ENCODE data around the gene TP53BP1. TPM values are rescaled to one million over a fixed set of nuclear protein-coding genes. Genes with fewer than 3 reads are reported as not detected.

The TP53BP1 gene
- polyA plus RNA-seq, 1 donor from 2014 or later = 98.7 TPM

- no peak for TF ChIP-seq SMC3 (conservative IDR thresholded peaks at IDR 0.05; ENCODE audit: poor library complexity)
- no peak for TF ChIP-seq RAD21 (conservative IDR thresholded peaks at IDR 0.05)
- TF ChIP-seq CTCF (IDR thresholded peaks at IDR 0.05; ENCODE audit: poor library complexity, severe bottlenecking) = no peak
- TF ChIP-seq TAF1 (IDR thresholded peaks at IDR 0.05; ENCODE audit: low read depth) = no peak
- TF ChIP-seq MXI1 (conservative IDR thresholded peaks at IDR 0.05; ENCODE audit: poor library complexity, severe bottlenecking) = no peak
- TF ChIP-seq EP300 (conservative IDR thresholded peaks at IDR 0.05; ENCODE audit: poor library complexity, severe bottlenecking) = no peak
- no peak for TF ChIP-seq REST (IDR thresholded peaks at IDR 0.05; ENCODE audit: borderline replicate concordance)
- no peak for TF ChIP-seq EZH2 (IDR thresholded peaks at IDR 0.05; ENCODE audit: borderline replicate concordance, insufficient read depth, low read length, poor library complexity, severe bottlenecking)
- TF ChIP-seq POLR2AphosphoS5 (IDR thresholded peaks at IDR 0.05) = no peak
- Histone ChIP-seq H3K4me3 (ENCODE audit: low read length) (no peak overlapping the region), H3K36me3 (ENCODE audit: insufficient read depth, low read length) (peaks cover 24% of the 10 kb centered on the region), H4K20me1 (ENCODE audit: insufficient read depth) (no peaks in the 10 kb centered on the region), H3K9me2 (ENCODE audit: insufficient read depth, low read length) (no peaks in the 10 kb centered on the region), H3K4me2 (ENCODE audit: low read length) (no peak overlapping the region), H3K27me3 (ENCODE audit: insufficient read depth, low read depth, low read length) (no peaks in the 10 kb centered on the region), H3K27ac (ENCODE audit: low read length) (no peak overlapping the region), H3K9me3 (ENCODE audit: low read length) (no peaks in the 10 kb centered on the region), H3F3A (ENCODE audit: insufficient read depth, low read length, poor library complexity, severe bottlenecking) (no peaks in the 10 kb centered on the region), H3K9ac (ENCODE audit: low read length) (no peak overlapping the region), H3K79me2 (replicated peaks; ENCODE audit: insufficient read depth, low read length) (no peaks in the 10 kb centered on the region), H2AFZ (ENCODE audit: low read depth, low read length) (no peak overlapping the region)
Measured at GRCh38 chr15:43412096-43412495, 80.9 kb downstream of the TP53BP1 start.

- H3K27ac ChIP-seq (ENCODE audit: low read length) = no peak overlapping the region
- TF ChIP-seq MXI1 (conservative IDR thresholded peaks at IDR 0.05; ENCODE audit: poor library complexity, severe bottlenecking) = no peak
- no peak for TF ChIP-seq POLR2AphosphoS5 (IDR thresholded peaks at IDR 0.05)
- no peak for TF ChIP-seq SMC3 (conservative IDR thresholded peaks at IDR 0.05; ENCODE audit: poor library complexity)
- TF ChIP-seq TAF1 (IDR thresholded peaks at IDR 0.05; ENCODE audit: low read depth) = no peak
- TF ChIP-seq EP300 (conservative IDR thresholded peaks at IDR 0.05; ENCODE audit: poor library complexity, severe bottlenecking) = no peak
- TF ChIP-seq CTCF (IDR thresholded peaks at IDR 0.05; ENCODE audit: poor library complexity, severe bottlenecking) = no peak
- TF ChIP-seq EZH2 (IDR thresholded peaks at IDR 0.05; ENCODE audit: borderline replicate concordance, insufficient read depth, low read length, poor library complexity, severe bottlenecking) = no peak
- no peak for TF ChIP-seq RAD21 (conservative IDR thresholded peaks at IDR 0.05)
- no peak for TF ChIP-seq REST (IDR thresholded peaks at IDR 0.05; ENCODE audit: borderline replicate concordance)
Measured at GRCh38 chr15:43410572-43411214, 82.3 kb downstream of the TP53BP1 start.

More at GRCh38 chr15:43410572-43411214, 82.3 kb downstream of the TP53BP1 start:
- no peaks in the 10 kb centered on the region for H3K9me3 ChIP-seq (ENCODE audit: low read length)
- H3K4me3 ChIP-seq (ENCODE audit: low read length) = no peak overlapping the region
- H4K20me1 ChIP-seq (ENCODE audit: insufficient read depth) = no peaks in the 10 kb centered on the region
- H3K9ac ChIP-seq (ENCODE audit: low read length) = no peak overlapping the region
- no peaks in the 10 kb centered on the region for H3F3A ChIP-seq (ENCODE audit: insufficient read depth, low read length, poor library complexity, severe bottlenecking)
- H2AFZ ChIP-seq (ENCODE audit: low read depth, low read length) = no peak overlapping the region
- peaks cover 24% of the 10 kb centered on the region for H3K36me3 ChIP-seq (ENCODE audit: insufficient read depth, low read length)
- no peaks in the 10 kb centered on the region for H3K9me2 ChIP-seq (ENCODE audit: insufficient read depth, low read length)
- no peaks in the 10 kb centered on the region for H3K79me2 ChIP-seq (replicated peaks; ENCODE audit: insufficient read depth, low read length)
- no peak overlapping the region for H3K4me2 ChIP-seq (ENCODE audit: low read length)
- no peaks in the 10 kb centered on the region for H3K27me3 ChIP-seq (ENCODE audit: insufficient read depth, low read depth, low read length)

Data from neural cell (in vitro differentiated cells).